SU-DHL-6 (cell line): Measurements from ENCODE around the gene IPO4.

Experiments used
- CTCF ChIP-seq: fragments of 200-600 bp; sonication (generic); IDR thresholded peaks from one replicate; pipeline ENCODE4 v1.5.1; 2017; ENCODE audit warnings: antibody characterized with exemption, mild to moderate bottlenecking, low read length, moderate library complexity; ENCODE audit not compliant: insufficient read depth, poor library complexity, severe bottlenecking
- EZH2phosphoT487 ChIP-seq: fragments of 200-600 bp; sonication (generic), shearing (Covaris generic); conservative IDR thresholded peaks from 2 replicates; pipeline ENCODE4 v1.6.1; 2018; ENCODE audit warnings: mild to moderate bottlenecking, antibody characterized with exemption, low read length, moderate library complexity, mixed read lengths

GRCh38 chr14:24233538-24233866 is 44.9 kb upstream of the IPO4 start:
- TF ChIP-seq CTCF: no peak
- TF ChIP-seq EZH2phosphoT487: no peak
